Urinary bladder (tissue), 4 donors: ENCODE data around the gene IFT20. TPM values are rescaled to one million over a fixed set of nuclear protein-coding genes. Genes with fewer than 3 reads are reported as not detected.
"Not testable (repeated sequence)": the region's sequence is repeated elsewhere in the genome, so short reads cannot be mapped to it uniquely, and the experiment has no call there.

Source experiments
- DNase-seq: peaks from one replicate; pipeline ENCODE4 v3.0.0-alpha.2; 2015; ENCODE audit errors: extremely low spot score
- H3K27ac ChIP-seq: one replicate; pipeline ENCODE4 v1.5.1; 2013; ENCODE audit warnings: low read depth, mild to moderate bottlenecking, moderate library complexity
- H3K36me3 ChIP-seq: one replicate; pipeline ENCODE4 v1.6.1; 2013; ENCODE audit warnings: mild to moderate bottlenecking, moderate library complexity; ENCODE audit not compliant: insufficient read depth
- H3K4me1 ChIP-seq: one replicate; pipeline ENCODE4 v1.6.1; 2013; ENCODE audit warnings: mild to moderate bottlenecking, moderate library complexity; ENCODE audit not compliant: insufficient read depth
- H3K4me3 ChIP-seq: one replicate; pipeline ENCODE4 v1.5.1; 2013; ENCODE audit warnings: low read depth, low read length
- WGBS: extraction: QIAGEN DNeasy Blood & Tissue Kit; methylation state at CpG from one replicate; pipeline ENCODE4 v1.1.7; 2013; 5-methylcytosine and 5-hydroxymethylcytosine counted together
- polyA plus RNA-seq: library from polyadenylated mRNA; stranded (reverse); fragments of 200-250 nt; gene quantifications from one replicate; pipeline ENCODE4 v1.2.3, GENCODE V29; 2013
- total RNA-seq: library from RNA; depleted of rRNA; stranded (reverse); fragments of >200 nt; gene quantifications from one replicate; pipeline ENCODE4 v1.2.3, GENCODE V29; 2014
- donor health status: healthy with polysubstance abuse.
- donor health status: healthy.

The IFT20 gene
- total and polyA plus RNA-seq, 2 donors: 45.4 to 57.4 TPM

GRCh38 chr17:28292878-28293277 lies 42.4 kb downstream of the IFT20 start:
- 78% methylated on average over 12 of the region's 12 CpGs for WGBS
- H3K36me3 ChIP-seq, H3K27ac ChIP-seq: not testable (repeated sequence)

DNA sequence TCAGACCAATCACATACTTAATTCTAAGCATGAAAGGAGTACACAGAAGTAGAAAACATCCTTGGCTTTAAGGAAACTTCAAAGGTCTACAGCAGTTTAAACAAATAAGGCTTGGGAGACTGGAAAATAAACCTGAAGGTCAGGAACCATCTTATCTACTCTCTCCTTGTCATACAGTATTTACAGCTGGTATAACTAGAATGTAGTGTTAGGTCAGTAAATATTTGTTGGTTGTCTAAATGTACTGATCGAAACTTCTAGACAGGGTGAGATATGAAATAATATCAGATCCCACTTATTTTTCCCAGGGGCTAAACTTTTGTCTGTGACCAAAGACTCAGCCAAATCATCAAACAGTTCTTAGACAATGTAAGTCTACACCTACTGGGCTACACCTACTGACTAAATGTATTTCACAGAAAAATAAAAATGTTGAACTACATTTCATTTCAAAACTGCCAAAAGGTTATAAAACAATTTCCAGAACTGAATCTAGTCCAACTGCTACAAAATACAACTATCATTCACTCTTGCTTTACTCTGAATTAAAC lies 43.4 kb downstream of the IFT20 start:
- 54% methylated on average over 1 of the region's 1 CpG for WGBS
- Histone ChIP-seq H3K4me3 (no peak overlapping the region), H3K36me3 (no peaks in the 10 kb centered on the region), H3K4me1 (no peaks in the 10 kb centered on the region), H3K27ac (no peak overlapping the region)
- DNase-seq: no peak

More at GRCh38 chr17:28292878-28293277, 42.4 kb downstream of the IFT20 start:
- not testable (repeated sequence) for H3K4me3 ChIP-seq, H3K4me1 ChIP-seq, DNase-seq

- Histone ChIP-seq H3K4me3 (no peak overlapping the region), H3K27ac (no peak overlapping the region), H3K4me1 (no peaks in the 10 kb centered on the region), H3K36me3 (no peaks in the 10 kb centered on the region)
- no peak for DNase-seq
- WGBS: 70% methylated on average over 2 of the region's 2 CpGs
Observed at GRCh38 chr17:28290703-28291102, 44.6 kb downstream of the IFT20 start.

GRCh38 chr17:28285965-28286364 lies 49.3 kb downstream of the IFT20 start:
- WGBS: 48% methylated on average over 2 of the region's 2 CpGs
- H3K27ac ChIP-seq: no peak overlapping the region

GRCh38 chr17:28282596-28282995 lies 52.7 kb downstream of the IFT20 start:
- Histone ChIP-seq H3K27ac (no peak overlapping the region), H3K4me3 (no peak overlapping the region), H3K36me3 (no peaks in the 10 kb centered on the region), H3K4me1 (no peaks in the 10 kb centered on the region)
- DNase-seq: no peak
- WGBS: 59% methylated on average over 7 of the region's 7 CpGs

More at GRCh38 chr17:28285965-28286364, 49.3 kb downstream of the IFT20 start:
- no peak for DNase-seq
- H3K4me1 ChIP-seq: no peaks in the 10 kb centered on the region
- H3K36me3 ChIP-seq: no peaks in the 10 kb centered on the region
- H3K4me3 ChIP-seq: no peak overlapping the region

GRCh38 chr17:28280826-28281225 lies 54.4 kb downstream of the IFT20 start:
- H3K27ac ChIP-seq: no peak overlapping the region
- no peak for DNase-seq
- WGBS: 85% methylated on average over 3 of the region's 3 CpGs
- no peaks in the 10 kb centered on the region for H3K4me1 ChIP-seq
- H3K36me3 ChIP-seq: no peaks in the 10 kb centered on the region
- no peak overlapping the region for H3K4me3 ChIP-seq

GRCh38 chr17:28279411-28279810 lies 55.9 kb downstream of the IFT20 start:
- no peak for DNase-seq
- H3K4me3 ChIP-seq: no peak overlapping the region
- 73% methylated on average over 6 of the region's 6 CpGs for WGBS
- H3K27ac ChIP-seq: no peak overlapping the region
- H3K4me1 ChIP-seq: no peaks in the 10 kb centered on the region
- H3K36me3 ChIP-seq: no peaks in the 10 kb centered on the region

Other genes with a start within 250 kb of the IFT20 start
- gene TMEM97, start 16.3 kb downstream of the IFT20 start, total RNA-seq: 62.7 TPM
- gene TMEM97, start 16.3 kb downstream of the IFT20 start, polyA plus RNA-seq: 16.8 TPM
- 20.4 TPM for gene TNFAIP1, start 289 bp upstream of the IFT20 start, total RNA-seq
- 27.2 TPM for gene TNFAIP1, start 289 bp upstream of the IFT20 start, polyA plus RNA-seq
- gene POLDIP2, start 22.1 kb upstream of the IFT20 start, total RNA-seq: 35.1 TPM
- 79.6 TPM for gene POLDIP2, start 22.1 kb upstream of the IFT20 start, polyA plus RNA-seq
- gene SEBOX, start 29.7 kb upstream of the IFT20 start, total RNA-seq: not detected
- not detected for gene SEBOX, start 29.7 kb upstream of the IFT20 start, polyA plus RNA-seq
- gene VTN, start 34.8 kb upstream of the IFT20 start, total RNA-seq: 1.1 TPM
- 7.4 TPM for gene VTN, start 34.8 kb upstream of the IFT20 start, polyA plus RNA-seq
- gene SARM1, start 36.2 kb upstream of the IFT20 start, total RNA-seq: 10.2 TPM
- 16.6 TPM for gene SARM1, start 36.2 kb upstream of the IFT20 start, polyA plus RNA-seq
- 11.2 TPM for gene SLC46A1, start 70.7 kb upstream of the IFT20 start, total RNA-seq
- 7.4 TPM for gene SLC46A1, start 70.7 kb upstream of the IFT20 start, polyA plus RNA-seq
- not detected for gene SLC13A2, start 138.2 kb upstream of the IFT20 start, total RNA-seq
- 0.03 TPM for gene SLC13A2, start 138.2 kb upstream of the IFT20 start, polyA plus RNA-seq
- 0.11 TPM for gene FOXN1, start 170.9 kb upstream of the IFT20 start, total RNA-seq
- gene FOXN1, start 170.9 kb upstream of the IFT20 start, polyA plus RNA-seq: 0.13 TPM
- gene UNC119, start 217.2 kb upstream of the IFT20 start, total RNA-seq: 15.2 TPM
- gene UNC119, start 217.2 kb upstream of the IFT20 start, polyA plus RNA-seq: 24.4 TPM
- 21.1 TPM for gene PIGS, start 236.1 kb upstream of the IFT20 start, total RNA-seq
- gene PIGS, start 236.1 kb upstream of the IFT20 start, polyA plus RNA-seq: 64.4 TPM
- gene ALDOC, start 241.4 kb upstream of the IFT20 start, total RNA-seq: 9.6 TPM
- 34.2 TPM for gene ALDOC, start 241.4 kb upstream of the IFT20 start, polyA plus RNA-seq